Measurements from ENCODE around the gene TEC. TPM values are rescaled to one million over a fixed set of nuclear protein-coding genes. Genes with fewer than 3 reads are reported as not detected.

Gene TEC
- polyA plus RNA-seq, 1 donor from 2014 or later: not detected

DNA sequence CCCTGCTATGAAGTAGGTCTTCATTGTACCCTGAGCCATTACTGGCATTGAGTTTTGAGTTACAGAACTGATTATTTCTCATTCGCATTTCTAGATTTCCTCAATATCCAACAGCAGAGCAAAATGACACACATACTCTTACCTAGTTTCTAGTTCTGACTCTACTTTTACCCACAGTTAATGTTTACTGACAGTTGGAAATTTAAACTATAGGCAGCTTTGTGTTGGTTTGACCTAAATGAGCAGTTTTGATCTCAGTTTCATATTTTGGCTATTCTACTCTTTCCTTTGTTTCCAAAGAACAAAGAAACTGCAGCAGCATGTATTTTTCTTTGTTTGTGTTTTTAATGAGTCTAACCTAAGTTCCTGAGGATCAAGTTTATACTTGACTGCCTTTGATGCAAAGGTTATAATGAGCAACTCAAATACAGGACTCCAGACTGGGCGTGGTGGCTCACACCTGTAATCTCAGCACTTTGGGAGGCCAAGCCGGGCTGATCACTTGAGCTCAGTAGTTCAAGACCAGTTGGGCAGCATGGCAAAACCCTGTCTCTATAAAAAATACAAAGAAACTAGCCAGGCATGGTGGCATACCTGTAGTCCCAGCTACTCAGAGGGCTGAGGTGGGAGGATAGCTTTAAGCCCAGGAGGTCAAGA lies 166.0 kb downstream of the TEC start:
- Histone ChIP-seq H3K9ac (ENCODE audit: low read length) (no peak overlapping the region), H3K9me2 (ENCODE audit: insufficient read depth, low read length) (no peaks in the 10 kb centered on the region), H3K4me2 (ENCODE audit: low read length) (no peak overlapping the region), H3K27ac (ENCODE audit: low read length) (no peak overlapping the region), H3K27me3 (ENCODE audit: insufficient read depth, low read depth, low read length) (no peaks in the 10 kb centered on the region), H2AFZ (ENCODE audit: low read depth, low read length) (no peak overlapping the region), H4K20me1 (ENCODE audit: insufficient read depth) (no peaks in the 10 kb centered on the region), H3K4me3 (ENCODE audit: low read length) (no peak overlapping the region), H3K36me3 (ENCODE audit: insufficient read depth, low read length) (no peaks in the 10 kb centered on the region), H3K79me2 (replicated peaks; ENCODE audit: insufficient read depth, low read length) (no peaks in the 10 kb centered on the region), H3F3A (ENCODE audit: insufficient read depth, low read length, poor library complexity, severe bottlenecking) (no peaks in the 10 kb centered on the region), H3K9me3 (ENCODE audit: low read length) (no peaks in the 10 kb centered on the region)
- TF ChIP-seq SMC3 (conservative IDR thresholded peaks at IDR 0.05; ENCODE audit: poor library complexity): no peak
- no peak for TF ChIP-seq EZH2 (IDR thresholded peaks at IDR 0.05; ENCODE audit: borderline replicate concordance, insufficient read depth, low read length, poor library complexity, severe bottlenecking)
- TF ChIP-seq, protein P1, sequence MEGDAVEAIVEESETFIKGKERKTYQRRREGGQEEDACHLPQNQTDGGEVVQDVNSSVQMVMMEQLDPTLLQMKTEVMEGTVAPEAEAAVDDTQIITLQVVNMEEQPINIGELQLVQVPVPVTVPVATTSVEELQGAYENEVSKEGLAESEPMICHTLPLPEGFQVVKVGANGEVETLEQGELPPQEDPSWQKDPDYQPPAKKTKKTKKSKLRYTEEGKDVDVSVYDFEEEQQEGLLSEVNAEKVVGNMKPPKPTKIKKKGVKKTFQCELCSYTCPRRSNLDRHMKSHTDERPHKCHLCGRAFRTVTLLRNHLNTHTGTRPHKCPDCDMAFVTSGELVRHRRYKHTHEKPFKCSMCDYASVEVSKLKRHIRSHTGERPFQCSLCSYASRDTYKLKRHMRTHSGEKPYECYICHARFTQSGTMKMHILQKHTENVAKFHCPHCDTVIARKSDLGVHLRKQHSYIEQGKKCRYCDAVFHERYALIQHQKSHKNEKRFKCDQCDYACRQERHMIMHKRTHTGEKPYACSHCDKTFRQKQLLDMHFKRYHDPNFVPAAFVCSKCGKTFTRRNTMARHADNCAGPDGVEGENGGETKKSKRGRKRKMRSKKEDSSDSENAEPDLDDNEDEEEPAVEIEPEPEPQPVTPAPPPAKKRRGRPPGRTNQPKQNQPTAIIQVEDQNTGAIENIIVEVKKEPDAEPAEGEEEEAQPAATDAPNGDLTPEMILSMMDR (IDR thresholded peaks at IDR 0.05; ENCODE audit: poor library complexity, severe bottlenecking): no peak
- no peak for TF ChIP-seq EP300 (conservative IDR thresholded peaks at IDR 0.05; ENCODE audit: poor library complexity, severe bottlenecking)
- no peak for TF ChIP-seq TAF1 (IDR thresholded peaks at IDR 0.05; ENCODE audit: low read depth)
- TF ChIP-seq, protein P2, sequence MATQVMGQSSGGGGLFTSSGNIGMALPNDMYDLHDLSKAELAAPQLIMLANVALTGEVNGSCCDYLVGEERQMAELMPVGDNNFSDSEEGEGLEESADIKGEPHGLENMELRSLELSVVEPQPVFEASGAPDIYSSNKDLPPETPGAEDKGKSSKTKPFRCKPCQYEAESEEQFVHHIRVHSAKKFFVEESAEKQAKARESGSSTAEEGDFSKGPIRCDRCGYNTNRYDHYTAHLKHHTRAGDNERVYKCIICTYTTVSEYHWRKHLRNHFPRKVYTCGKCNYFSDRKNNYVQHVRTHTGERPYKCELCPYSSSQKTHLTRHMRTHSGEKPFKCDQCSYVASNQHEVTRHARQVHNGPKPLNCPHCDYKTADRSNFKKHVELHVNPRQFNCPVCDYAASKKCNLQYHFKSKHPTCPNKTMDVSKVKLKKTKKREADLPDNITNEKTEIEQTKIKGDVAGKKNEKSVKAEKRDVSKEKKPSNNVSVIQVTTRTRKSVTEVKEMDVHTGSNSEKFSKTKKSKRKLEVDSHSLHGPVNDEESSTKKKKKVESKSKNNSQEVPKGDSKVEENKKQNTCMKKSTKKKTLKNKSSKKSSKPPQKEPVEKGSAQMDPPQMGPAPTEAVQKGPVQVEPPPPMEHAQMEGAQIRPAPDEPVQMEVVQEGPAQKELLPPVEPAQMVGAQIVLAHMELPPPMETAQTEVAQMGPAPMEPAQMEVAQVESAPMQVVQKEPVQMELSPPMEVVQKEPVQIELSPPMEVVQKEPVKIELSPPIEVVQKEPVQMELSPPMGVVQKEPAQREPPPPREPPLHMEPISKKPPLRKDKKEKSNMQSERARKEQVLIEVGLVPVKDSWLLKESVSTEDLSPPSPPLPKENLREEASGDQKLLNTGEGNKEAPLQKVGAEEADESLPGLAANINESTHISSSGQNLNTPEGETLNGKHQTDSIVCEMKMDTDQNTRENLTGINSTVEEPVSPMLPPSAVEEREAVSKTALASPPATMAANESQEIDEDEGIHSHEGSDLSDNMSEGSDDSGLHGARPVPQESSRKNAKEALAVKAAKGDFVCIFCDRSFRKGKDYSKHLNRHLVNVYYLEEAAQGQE (IDR thresholded peaks at IDR 0.05; ENCODE audit: borderline replicate concordance): no peak
- no peak for TF ChIP-seq MXI1 (conservative IDR thresholded peaks at IDR 0.05; ENCODE audit: poor library complexity, severe bottlenecking)

DNA sequence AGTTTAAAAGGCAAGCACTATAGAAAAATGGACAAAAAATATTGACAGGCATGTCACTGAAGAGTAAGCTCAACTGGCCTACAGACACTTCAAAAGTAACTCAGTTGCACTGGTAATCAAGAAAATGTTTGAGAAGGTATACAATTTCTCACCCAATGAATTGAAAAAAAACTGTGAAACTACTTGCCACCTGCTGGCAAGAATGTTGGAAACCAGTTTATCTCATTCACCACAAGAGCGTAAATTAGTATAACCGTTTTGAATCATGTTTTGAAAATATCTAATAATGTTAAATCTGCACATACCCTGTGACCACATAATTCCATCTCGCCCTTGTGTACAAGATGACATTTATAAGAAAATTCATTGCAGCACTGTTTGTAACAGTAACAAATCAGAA lies 167.3 kb downstream of the TEC start:
- TF ChIP-seq EP300 (conservative IDR thresholded peaks at IDR 0.05; ENCODE audit: poor library complexity, severe bottlenecking) (no peak), EZH2 (IDR thresholded peaks at IDR 0.05; ENCODE audit: borderline replicate concordance, insufficient read depth, low read length, poor library complexity, severe bottlenecking) (no peak), MXI1 (conservative IDR thresholded peaks at IDR 0.05; ENCODE audit: poor library complexity, severe bottlenecking) (no peak)
- no peaks in the 10 kb centered on the region for H3K27me3 ChIP-seq (ENCODE audit: insufficient read depth, low read depth, low read length)
- H3K4me2 ChIP-seq (ENCODE audit: low read length): no peak overlapping the region
- no peak overlapping the region for H3K27ac ChIP-seq (ENCODE audit: low read length)
- no peak overlapping the region for H3K9ac ChIP-seq (ENCODE audit: low read length)
- H3F3A ChIP-seq (ENCODE audit: insufficient read depth, low read length, poor library complexity, severe bottlenecking): no peaks in the 10 kb centered on the region
- no peaks in the 10 kb centered on the region for H3K9me3 ChIP-seq (ENCODE audit: low read length)
- H3K9me2 ChIP-seq (ENCODE audit: insufficient read depth, low read length): no peaks in the 10 kb centered on the region
- H2AFZ ChIP-seq (ENCODE audit: low read depth, low read length): no peak overlapping the region
- no peaks in the 10 kb centered on the region for H4K20me1 ChIP-seq (ENCODE audit: insufficient read depth)
- H3K36me3 ChIP-seq (ENCODE audit: insufficient read depth, low read length): no peaks in the 10 kb centered on the region
- H3K79me2 ChIP-seq (replicated peaks; ENCODE audit: insufficient read depth, low read length): no peaks in the 10 kb centered on the region
- H3K4me3 ChIP-seq (ENCODE audit: low read length): no peak overlapping the region
